ENCODE measurements around the gene LYG2. TPM values are rescaled to one million over a fixed set of nuclear protein-coding genes. Genes with fewer than 3 reads are reported as not detected.
A peak's percentile ranks its signal among the peaks of the same experiment; 100 is the strongest.

LYG2 gene
- total RNA-seq, 1 experiment from 2014 or later, result not detected

- H2BK120ac ChIP-seq (ENCODE audit: low read depth, low read length, poor library complexity, severe bottlenecking), result no peak overlapping the region
- no peak for TF ChIP-seq CTCF (conservative IDR thresholded peaks at IDR 0.05)
- no peaks in the 10 kb centered on the region for H3K23me2 ChIP-seq (ENCODE audit: insufficient read length, low read depth, low read length, poor library complexity, severe bottlenecking)
- H2AK5ac ChIP-seq (ENCODE audit: insufficient read length, low read length), result no peak overlapping the region
- peaks cover 8% of the 10 kb centered on the region for H3K9me3 ChIP-seq (ENCODE audit: control insufficient read depth, low read depth, low read length)
- H2BK12ac ChIP-seq (ENCODE audit: insufficient read length, low read depth, low read length), result no peak overlapping the region
- H2BK20ac ChIP-seq (ENCODE audit: low read depth, low read length, poor library complexity, severe bottlenecking), result no peak overlapping the region
- no peaks in the 10 kb centered on the region for H3K4me1 ChIP-seq (ENCODE audit: insufficient read depth, low read length)
- no peaks in the 10 kb centered on the region for H4K20me1 ChIP-seq (ENCODE audit: control insufficient read depth, insufficient read depth, insufficient read length)
- H3T11ph ChIP-seq (ENCODE audit: low read length), result no peak overlapping the region
- H3K79me1 ChIP-seq (ENCODE audit: insufficient read depth, low read depth, low read length, poor library complexity, severe bottlenecking), result no peaks in the 10 kb centered on the region
- Mint-ChIP-seq H3K27ac (peak overlapping the region; percentile 58 to 95 (median 77); a peak in 3 of 7 replicates), H3K27me3 (ENCODE audit: low read depth) (peaks cover 6% of the 10 kb centered on the region), H3K4me1 (peaks cover 0 to 2% of the 10 kb centered on the region in 2 experiments; a peak in 1 of 4 replicates), H3K9me3 (peaks cover 59 to 72% of the 10 kb centered on the region in 2 experiments), H3K4me3 (no peak overlapping the region), H3K36me3 (ENCODE audit: insufficient read depth in 1 of 3, low read depth in 3 of 3) (peaks cover 51 to 81% (median 74%) of the 10 kb centered on the region in 3 experiments)
- no peak overlapping the region for H3K4ac ChIP-seq (ENCODE audit: low read depth, low read length)
- H3K27ac ChIP-seq (ENCODE audit: insufficient read length, low read depth, low read length), result no peak overlapping the region
- H2BK5ac ChIP-seq (ENCODE audit: insufficient read length, low read length), result no peak overlapping the region
- no peak overlapping the region for H2AFZ ChIP-seq (ENCODE audit: low read length)
- no peak overlapping the region for H3K23ac ChIP-seq (ENCODE audit: insufficient read length, low read depth, low read length)
- H4K8ac ChIP-seq (replicated peaks; ENCODE audit: insufficient read length, low read depth, low read length), result no peak overlapping the region
- no peak overlapping the region for H3K18ac ChIP-seq (ENCODE audit: insufficient read length, low read depth, low read length)
- no peak overlapping the region for H4K91ac ChIP-seq (ENCODE audit: insufficient read length, low read depth, low read length)
- no peak overlapping the region for H3K4me2 ChIP-seq (ENCODE audit: insufficient read depth, insufficient read length, low read length)
- peak; percentile 45 for DNase-seq
- no peak overlapping the region for H3K9ac ChIP-seq (ENCODE audit: extremely low read depth, insufficient read length, low read length)
- no peak overlapping the region for H4K5ac ChIP-seq (ENCODE audit: insufficient read length, low read depth, low read length)
- no peak overlapping the region for H3K56ac ChIP-seq (ENCODE audit: insufficient read length, low read depth, low read length)
- no peak overlapping the region for H3K14ac ChIP-seq (ENCODE audit: insufficient read depth, low read length)
- no peak overlapping the region for H2BK15ac ChIP-seq (ENCODE audit: low read depth, low read length)
- H3K79me2 ChIP-seq (ENCODE audit: insufficient read depth, low read length), result no peaks in the 10 kb centered on the region
- whole genome bisulfite sequencing (ENCODE audit: extremely low coverage, insufficient read length, low lambda C conversion rate), result no CpG with 5 or more reads among the region's 5 CpGs
- H3K27me3 ChIP-seq (ENCODE audit: insufficient read depth, low read length), result no peaks in the 10 kb centered on the region
These were observed 50.0 kb downstream of the LYG2 start for GRCh38 chr2:99205491-99205890.
